Osteoblast (primary cell): ENCODE results near the gene WWOX. TPM values are rescaled to one million over a fixed set of nuclear protein-coding genes. Genes with fewer than 3 reads are reported as not detected.

Experiments
- DNase-seq: peaks from one replicate; pipeline ENCODE4 v3.0.0; 2011; ENCODE audit warnings: low spot score, mixed read lengths; ENCODE audit not compliant: insufficient read length; ENCODE audit errors: missing footprints
- H2AFZ ChIP-seq: 2 replicates; pipeline ENCODE4 v1.6.0; 2011; ENCODE audit warnings: mild to moderate bottlenecking, low read length
- H3K27ac ChIP-seq: 2 replicates; pipeline ENCODE4 v1.5.1; 2011; ENCODE audit warnings: mild to moderate bottlenecking, low read depth, low read length, moderate library complexity
- H3K27me3 ChIP-seq: 2 replicates; pipeline ENCODE4 v1.6.0; 2012; ENCODE audit warnings: mild to moderate bottlenecking, control low read depth, inconsistent platforms, low read length, moderate library complexity; ENCODE audit not compliant: insufficient read depth
- H3K36me3 ChIP-seq: 2 replicates; pipeline ENCODE4 v1.5.1; 2011; ENCODE audit warnings: mild to moderate bottlenecking, low read length, control low read depth, moderate library complexity; ENCODE audit not compliant: insufficient read depth
- H3K4me1 ChIP-seq: 2 replicates; pipeline ENCODE4 v1.5.1; 2011; ENCODE audit warnings: mild to moderate bottlenecking, low read length, control low read depth, moderate library complexity; ENCODE audit not compliant: insufficient read depth
- H3K4me2 ChIP-seq: 2 replicates; pipeline ENCODE4 v1.6.0; 2011; ENCODE audit warnings: mild to moderate bottlenecking, low read length; ENCODE audit not compliant: insufficient read depth
- H3K4me3 ChIP-seq: fragments of 200-600 bp; sonication (generic); 3 replicates; pipeline ENCODE4 v1.5.1; 2012; ENCODE audit warnings: mild to moderate bottlenecking, low read length, inconsistent platforms; ENCODE audit not compliant: insufficient read depth
- H3K79me2 ChIP-seq: 2 replicates; pipeline ENCODE4 v1.6.0; 2012; ENCODE audit warnings: mild to moderate bottlenecking, low read length, control low read depth, inconsistent platforms; ENCODE audit not compliant: insufficient read depth
- H3K9me3 ChIP-seq: 2 replicates; pipeline ENCODE4 v1.5.1; 2011; ENCODE audit warnings: low read depth, low read length, control low read depth
- H4K20me1 ChIP-seq: 2 replicates; pipeline ENCODE4 v1.6.0; 2012; ENCODE audit warnings: mild to moderate bottlenecking, low read length, control low read depth; ENCODE audit not compliant: insufficient read depth
- CTCF ChIP-seq: IDR thresholded peaks from 2 replicates; pipeline ENCODE4 v1.5.1; 2011; ENCODE audit warnings: mild to moderate bottlenecking, low read depth, low read length, moderate library complexity; ENCODE audit errors: extremely low read depth
- total RNA-seq: library from RNA; depleted of rRNA; stranded (reverse); fragments of >200 nt; gene quantifications from 2 replicates; pipeline ENCODE4 v1.2.3, GENCODE V29; 2012

The WWOX gene
- total RNA-seq, 1 donor: 23.9 TPM

- DNase-seq: no peak
- H3K4me3 ChIP-seq: no peak overlapping the region
- no peak overlapping the region for H3K27ac ChIP-seq
- H4K20me1 ChIP-seq: no peaks in the 10 kb centered on the region
- no peaks in the 10 kb centered on the region for H3K27me3 ChIP-seq
- H3K4me2 ChIP-seq: no peak overlapping the region
- H2AFZ ChIP-seq: no peak overlapping the region
- H3K36me3 ChIP-seq: no peaks in the 10 kb centered on the region
- H3K79me2 ChIP-seq: no peaks in the 10 kb centered on the region
- TF ChIP-seq CTCF: no peak
- H3K4me1 ChIP-seq: no peaks in the 10 kb centered on the region
- H3K9me3 ChIP-seq: no peaks in the 10 kb centered on the region
Observed at GRCh38 chr16:78446486-78446885, 347.0 kb downstream of the WWOX start.

GRCh38 chr16:78446992-78447563 lies 347.6 kb downstream of the WWOX start:
- Histone ChIP-seq H3K36me3 (no peaks in the 10 kb centered on the region), H3K27me3 (no peaks in the 10 kb centered on the region), H2AFZ (no peak overlapping the region), H3K79me2 (no peaks in the 10 kb centered on the region), H3K4me1 (no peaks in the 10 kb centered on the region), H3K4me3 (no peak overlapping the region), H3K4me2 (no peak overlapping the region), H3K27ac (no peak overlapping the region), H4K20me1 (no peaks in the 10 kb centered on the region), H3K9me3 (no peaks in the 10 kb centered on the region)
- TF ChIP-seq CTCF: no peak
- DNase-seq: no peak

GRCh38 chr16:78448658-78449271 lies 349.3 kb downstream of the WWOX start:
- Histone ChIP-seq H3K27me3 (no peaks in the 10 kb centered on the region), H2AFZ (no peak overlapping the region), H3K79me2 (no peaks in the 10 kb centered on the region), H3K4me1 (no peaks in the 10 kb centered on the region), H3K36me3 (no peaks in the 10 kb centered on the region), H4K20me1 (no peaks in the 10 kb centered on the region), H3K27ac (no peak overlapping the region), H3K4me2 (no peak overlapping the region), H3K4me3 (no peak overlapping the region), H3K9me3 (no peaks in the 10 kb centered on the region)
- no peak for TF ChIP-seq CTCF
- no peak for DNase-seq

- no peak overlapping the region for H2AFZ ChIP-seq
Observed at GRCh38 chr16:78450255-78450654, 350.8 kb downstream of the WWOX start.

More at GRCh38 chr16:78450255-78450654, 350.8 kb downstream of the WWOX start:
- H4K20me1 ChIP-seq: no peaks in the 10 kb centered on the region
- no peak overlapping the region for H3K27ac ChIP-seq
- DNase-seq: no peak
- H3K9me3 ChIP-seq: no peaks in the 10 kb centered on the region
- no peaks in the 10 kb centered on the region for H3K36me3 ChIP-seq
- no peaks in the 10 kb centered on the region for H3K27me3 ChIP-seq
- no peak overlapping the region for H3K4me3 ChIP-seq
- H3K4me2 ChIP-seq: no peak overlapping the region
- no peaks in the 10 kb centered on the region for H3K79me2 ChIP-seq
- TF ChIP-seq CTCF: no peak
- no peaks in the 10 kb centered on the region for H3K4me1 ChIP-seq
